Osteocyte (in vitro differentiated cells): ENCODE data around the gene GNAL. TPM values are rescaled to one million over a fixed set of nuclear protein-coding genes. Genes with fewer than 3 reads are reported as not detected.

ENCODE experiments used
- DNase-seq: peaks from one replicate; pipeline ENCODE4 v3.0.0; 2021; ENCODE audit warnings: mixed read lengths; ENCODE audit not compliant: unreplicated experiment; ENCODE audit errors: extremely low spot score
- H3K27ac Mint-ChIP-seq: one replicate; pipeline ENCODE4 v1.8.0; 2021; ENCODE audit warnings: mild to moderate bottlenecking, mixed read lengths; ENCODE audit not compliant: unreplicated experiment
- H3K27me3 Mint-ChIP-seq: one replicate; pipeline ENCODE4 v1.8.0; 2021; ENCODE audit warnings: mixed read lengths; ENCODE audit not compliant: unreplicated experiment
- H3K36me3 Mint-ChIP-seq: one replicate; pipeline ENCODE4 v1.8.0; 2021; ENCODE audit warnings: mixed read lengths; ENCODE audit not compliant: unreplicated experiment
- H3K4me1 Mint-ChIP-seq: one replicate; pipeline ENCODE4 v1.8.0; 2021; ENCODE audit warnings: mixed read lengths; ENCODE audit not compliant: unreplicated experiment
- H3K4me3 Mint-ChIP-seq: one replicate; pipeline ENCODE4 v1.8.0; 2021; ENCODE audit warnings: mild to moderate bottlenecking, moderate library complexity, mixed read lengths; ENCODE audit not compliant: unreplicated experiment
- H3K9me3 Mint-ChIP-seq: one replicate; pipeline ENCODE4 v1.8.0; 2021; ENCODE audit warnings: mixed read lengths; ENCODE audit not compliant: unreplicated experiment
- CTCF ChIP-seq: fragments of 200-600 bp; sonication (generic); IDR thresholded peaks from 2 replicates; pipeline ENCODE4 v1.5.0; 2021; ENCODE audit warnings: antibody characterized with exemption, mild to moderate bottlenecking, moderate library complexity
- total RNA-seq: library from RNA; stranded (reverse); gene quantifications from 2 replicates; pipeline ENCODE4 v1.2.1, GENCODE V29; 2021

The GNAL gene
- total RNA-seq, 1 donor from 2014 or later: 1.2 TPM

- no peaks in the 10 kb centered on the region for H3K9me3 Mint-ChIP-seq
Measured at GRCh38 chr18:11665146-11665545, 23.9 kb upstream of the GNAL start.

GRCh38 chr18:11665587-11665986, 23.5 kb upstream of the GNAL start:
- no peak overlapping the region for H3K4me3 Mint-ChIP-seq
- no peak overlapping the region for H3K27ac Mint-ChIP-seq
- DNase-seq: peak; percentile 19
- no peak for TF ChIP-seq CTCF
- H3K4me1 Mint-ChIP-seq: no peaks in the 10 kb centered on the region
- no peaks in the 10 kb centered on the region for H3K9me3 Mint-ChIP-seq
- H3K36me3 Mint-ChIP-seq: no peaks in the 10 kb centered on the region
- peaks cover 19% of the 10 kb centered on the region for H3K27me3 Mint-ChIP-seq

More at GRCh38 chr18:11665146-11665545, 23.9 kb upstream of the GNAL start:
- H3K27ac Mint-ChIP-seq: no peak overlapping the region
- H3K4me3 Mint-ChIP-seq: no peak overlapping the region
- no peak for TF ChIP-seq CTCF
- peak; percentile 59 for DNase-seq
- peaks cover 14% of the 10 kb centered on the region for H3K27me3 Mint-ChIP-seq
- H3K4me1 Mint-ChIP-seq: no peaks in the 10 kb centered on the region
- no peaks in the 10 kb centered on the region for H3K36me3 Mint-ChIP-seq

DNA sequence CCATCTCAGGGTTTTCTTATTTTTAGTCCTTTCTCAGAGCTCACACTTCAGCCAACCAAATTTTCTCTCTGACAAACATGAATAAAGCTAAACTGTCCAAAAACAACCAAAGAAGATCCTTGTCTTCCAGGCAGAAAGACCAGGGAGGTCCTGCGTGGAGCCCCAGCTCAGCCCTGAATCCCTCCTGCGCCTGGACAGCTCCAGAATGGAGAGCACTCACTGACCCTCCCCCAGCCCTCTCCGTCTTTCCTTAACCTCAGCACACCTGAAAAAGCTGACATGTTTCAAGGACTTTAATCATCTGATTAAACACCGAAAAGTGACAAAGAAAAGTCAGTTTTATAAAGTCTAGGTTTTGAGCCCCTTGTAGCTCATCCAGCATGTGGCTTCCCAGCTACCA, 22.9 kb upstream of the GNAL start:
- H3K27me3 Mint-ChIP-seq: peaks cover 19% of the 10 kb centered on the region
- H3K4me1 Mint-ChIP-seq: no peaks in the 10 kb centered on the region
- no peaks in the 10 kb centered on the region for H3K36me3 Mint-ChIP-seq
- H3K4me3 Mint-ChIP-seq: no peak overlapping the region
- no peak overlapping the region for H3K27ac Mint-ChIP-seq
- no peaks in the 10 kb centered on the region for H3K9me3 Mint-ChIP-seq
- no peak for TF ChIP-seq CTCF
- peak; percentile 32 for DNase-seq

DNA sequence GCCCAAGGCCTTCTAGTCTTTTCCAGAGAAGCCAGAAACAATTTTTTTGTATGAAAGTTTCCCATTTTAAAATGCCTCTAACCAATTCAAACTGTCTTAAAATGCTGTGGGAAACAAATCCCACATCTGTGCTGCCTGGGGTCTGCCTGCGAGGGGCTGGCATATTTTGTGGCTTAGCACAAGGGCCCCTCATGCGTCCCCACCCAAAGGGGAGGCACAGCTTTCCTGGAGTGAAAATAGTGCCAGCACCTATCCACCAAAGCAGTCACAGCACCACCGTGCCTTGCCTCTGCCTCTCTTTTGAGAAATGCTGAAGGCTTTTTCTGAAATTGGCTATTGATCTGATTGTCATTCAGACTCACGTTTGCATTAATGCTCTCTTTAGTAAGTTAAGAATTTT, 22.2 kb upstream of the GNAL start:
- Mint-ChIP-seq H3K4me3 (no peak overlapping the region), H3K27ac (no peak overlapping the region), H3K4me1 (no peaks in the 10 kb centered on the region), H3K27me3 (peaks cover 23% of the 10 kb centered on the region), H3K9me3 (no peaks in the 10 kb centered on the region), H3K36me3 (no peaks in the 10 kb centered on the region)
- DNase-seq: peak; percentile 73
- TF ChIP-seq CTCF: no peak

DNA sequence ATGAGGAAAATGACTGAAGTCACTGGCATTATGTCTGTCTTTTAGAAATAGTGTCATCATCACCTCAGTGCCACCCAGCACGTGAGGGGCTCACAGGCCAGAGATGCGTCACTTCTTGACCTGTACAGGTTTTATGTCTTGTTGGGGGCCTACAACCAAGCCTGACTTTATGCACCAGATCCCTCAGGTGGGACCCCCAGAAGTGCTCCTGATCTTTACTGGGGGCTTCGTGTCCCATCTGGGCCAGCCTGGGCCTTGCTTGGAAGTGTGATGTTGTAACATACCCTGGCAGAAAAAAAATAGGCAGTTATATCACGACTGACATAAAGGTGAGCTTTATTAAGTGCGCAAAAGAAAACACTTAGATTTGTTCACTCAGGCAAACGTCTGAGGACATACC, 21.5 kb upstream of the GNAL start:
- TF ChIP-seq CTCF: no peak
- Mint-ChIP-seq H3K27ac (no peak overlapping the region), H3K4me1 (no peaks in the 10 kb centered on the region), H3K36me3 (no peaks in the 10 kb centered on the region), H3K9me3 (no peaks in the 10 kb centered on the region), H3K27me3 (peaks cover 23% of the 10 kb centered on the region), H3K4me3 (no peak overlapping the region)
- DNase-seq: peak; percentile 27
